Esophagus squamous epithelium (tissue), 5 donors: ENCODE data around the gene IMMP2L. TPM values are rescaled to one million over a fixed set of nuclear protein-coding genes. Genes with fewer than 3 reads are reported as not detected.

Source experiments
- DNase-seq: peaks from one replicate; lab custom pipeline; 2025; lab: John Stamatoyannopoulos, UW
- H3K27ac ChIP-seq, 4 donors: fragments of 200-600 bp; sonication (generic); one replicate each; pipeline ENCODE4 v1.5.1; 2016 to 2019; ENCODE audit warnings: mild to moderate bottlenecking in 1 of 4
- H3K27me3 ChIP-seq, 4 donors: fragments of 200-600 bp; sonication (generic); 1 replicate in 3 of 4; 2 replicates in 1 of 4; pipeline versions ENCODE4 v1.5.1 to v1.6.0; 2017 to 2021; ENCODE audit warnings: antibody characterized with exemption in 1 of 4
- H3K36me3 ChIP-seq, 3 donors: fragments of 200-600 bp; sonication (generic); one replicate each; pipeline ENCODE4 v1.5.1; 2016 to 2019
- H3K4me1 ChIP-seq, 3 donors: fragments of 200-600 bp; sonication (generic); one replicate each; pipeline ENCODE4 v1.5.1; 2017 to 2019
- H3K4me3 ChIP-seq, 4 donors: fragments of 200-600 bp; sonication (generic); 1 replicate in 3 of 4; 2 replicates in 1 of 4; pipeline ENCODE4 v1.5.1; 2016 to 2019; ENCODE audit warnings: mild to moderate bottlenecking in 2 of 4, moderate library complexity in 1 of 4
- H3K9me3 ChIP-seq, 3 donors: fragments of 200-600 bp; sonication (generic); one replicate each; pipeline ENCODE4 v1.5.1; 2016 to 2019
- CTCF ChIP-seq, 6 experiments: fragments of 450-650 bp in 4 of 6; fragments of 200-600 bp in 2 of 6; sonication (generic) in 2 of 6; IDR thresholded peaks; one replicate each; pipeline ENCODE4 v1.5.1; 2016 to 2019; ENCODE audit warnings: antibody characterized with exemption in 6 of 6, mild to moderate bottlenecking in 4 of 6, moderate library complexity in 4 of 6
- POLR2A ChIP-seq, 4 donors: fragments of 450-650 bp; IDR thresholded peaks; one replicate each; pipeline ENCODE4 v1.6.1; 2017; ENCODE audit warnings: antibody characterized with exemption in 4 of 4, mild to moderate bottlenecking in 4 of 4, moderate library complexity in 3 of 4
- WGBS, 2 donors: methylation state at CpG; one replicate each; pipeline ENCODE4 v1.1.5; 2018; 5-methylcytosine and 5-hydroxymethylcytosine counted together
- intact Hi-C: fragments of 100-400 bp; cut with DNase I; formaldehyde crosslinking; loops from one replicate; pipeline ENCODE4 v1.15.0; 2022
- total RNA-seq, 4 donors: library from RNA; depleted of rRNA; stranded (reverse); fragments of >200 nt; gene quantifications; one replicate each; pipeline ENCODE4 v1.1.0, GENCODE V29; 2016
- donor health status: DM: yes; HTN: yes; CAD: no.

The IMMP2L gene
- total RNA-seq, 4 donors from 2014 or later = 1.6 to 21.7 (median 5.4) TPM

GRCh38 chr7:111264981-111265380 lies 297.3 kb downstream of the IMMP2L start:
- H3K4me1 ChIP-seq = no peaks in the 10 kb centered on the region
- H3K4me3 ChIP-seq = no peak overlapping the region
- no peaks in the 10 kb centered on the region for H3K36me3 ChIP-seq
- H3K27me3 ChIP-seq = no peaks in the 10 kb centered on the region
- 83 to 93% methylated on average over 1 of the region's 1 CpG for WGBS, 2 donors
- no peak overlapping the region for H3K27ac ChIP-seq
- no peak for TF ChIP-seq POLR2A (IDR thresholded peaks at IDR 0.05)
- TF ChIP-seq CTCF (IDR thresholded peaks at IDR 0.05) = no peak
- H3K9me3 ChIP-seq = no peaks in the 10 kb centered on the region
- intact Hi-C loops = no loop called here
- DNase-seq = no peak

DNA sequence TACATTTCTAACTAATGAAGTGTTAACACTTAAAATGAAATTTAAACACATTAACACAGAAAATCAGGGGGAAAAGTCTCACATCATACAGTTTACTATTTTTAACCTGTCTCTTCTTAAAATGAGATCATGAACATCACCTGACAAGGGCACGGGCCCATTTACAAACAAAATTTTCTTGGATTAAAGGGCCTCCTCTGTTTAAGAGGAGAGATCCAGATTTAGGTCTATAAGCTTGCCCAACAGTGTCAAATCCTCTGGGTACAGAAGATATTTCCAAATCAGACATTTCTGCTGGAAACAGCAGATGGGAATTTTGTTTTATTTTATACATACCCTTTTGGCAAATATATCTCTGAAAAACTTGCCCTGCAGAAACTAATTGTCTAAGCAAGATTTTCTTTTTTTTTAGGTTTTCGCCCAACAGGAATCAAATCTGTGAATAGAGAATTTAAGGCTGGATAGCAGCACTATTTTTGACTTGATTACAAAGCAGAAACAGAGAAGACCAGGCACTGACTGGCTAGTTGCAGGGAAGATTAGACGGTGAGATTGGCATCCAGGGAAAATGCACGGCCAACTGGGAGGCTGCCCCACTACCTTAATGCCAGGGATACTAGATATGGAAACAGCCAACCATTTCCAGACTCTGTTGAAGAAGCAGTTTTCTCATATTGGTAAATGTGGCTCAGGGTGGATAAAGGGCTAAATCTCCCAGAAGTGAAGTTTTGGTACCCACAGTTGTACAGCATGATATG lies 298.0 kb downstream of the IMMP2L start:
- Histone ChIP-seq H3K4me1 (no peaks in the 10 kb centered on the region), H3K27ac (no peak overlapping the region), H3K9me3 (no peaks in the 10 kb centered on the region), H3K36me3 (no peaks in the 10 kb centered on the region), H3K4me3 (no peak overlapping the region), H3K27me3 (no peaks in the 10 kb centered on the region)
- intact Hi-C loops = no loop called here
- WGBS, 2 donors = 73 to 79% methylated on average over 4 of the region's 4 CpGs
- TF ChIP-seq POLR2A (IDR thresholded peaks at IDR 0.05) (no peak), CTCF (IDR thresholded peaks at IDR 0.05) (no peak)
- DNase-seq = no peak

DNA sequence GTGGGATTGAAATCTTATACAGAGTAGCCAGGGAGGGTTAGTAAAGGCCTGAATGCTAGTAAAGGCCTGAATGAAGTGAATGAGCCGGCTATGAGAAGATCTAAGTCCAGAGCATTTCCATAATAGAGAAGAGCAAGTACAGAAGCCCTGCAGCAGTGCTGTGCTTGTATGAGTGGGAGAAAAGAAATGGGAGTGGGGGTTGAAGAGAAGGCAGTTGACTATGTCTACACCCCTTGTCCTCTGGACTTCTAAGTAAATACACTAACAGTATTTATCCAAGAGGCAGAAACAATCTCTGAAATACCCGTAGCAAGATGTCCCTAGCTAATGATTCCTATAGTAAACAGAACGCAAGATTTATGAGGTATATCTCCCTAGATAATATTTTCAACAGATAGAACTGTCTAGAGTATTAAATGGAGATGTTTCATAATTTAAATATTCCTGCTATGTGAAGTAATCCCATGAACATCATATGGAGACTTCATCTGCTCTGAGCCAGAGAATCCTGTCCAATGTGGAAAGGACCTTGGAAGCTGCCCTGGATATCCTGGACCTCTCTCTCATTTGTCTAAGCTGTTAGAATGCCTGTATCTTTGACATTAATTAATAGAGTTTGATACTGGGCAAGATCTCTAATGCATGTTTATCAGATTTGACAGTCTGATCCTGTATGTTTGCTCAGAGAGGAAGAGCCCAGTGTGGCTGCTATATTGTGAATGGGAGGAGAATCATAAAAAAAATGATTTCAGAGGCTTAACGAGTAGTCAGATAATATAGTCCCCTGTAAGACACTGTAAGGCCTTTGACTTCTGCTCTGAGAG lies 299.8 kb downstream of the IMMP2L start:
- DNase-seq = no peak
- Histone ChIP-seq H3K36me3 (no peaks in the 10 kb centered on the region), H3K9me3 (no peaks in the 10 kb centered on the region), H3K27me3 (no peaks in the 10 kb centered on the region), H3K4me3 (no peak overlapping the region), H3K27ac (no peak overlapping the region), H3K4me1 (no peaks in the 10 kb centered on the region)
- intact Hi-C loops = no loop called here
- WGBS, 2 donors = 88 to 92% methylated on average over 4 of the region's 4 CpGs
- TF ChIP-seq POLR2A (IDR thresholded peaks at IDR 0.05) = no peak
- no peak for TF ChIP-seq CTCF (IDR thresholded peaks at IDR 0.05)

GRCh38 chr7:111261496-111261895 lies 300.8 kb downstream of the IMMP2L start:
- H3K27ac ChIP-seq = no peak overlapping the region
- intact Hi-C loops = no loop called here
- H3K27me3 ChIP-seq = no peaks in the 10 kb centered on the region
- H3K9me3 ChIP-seq = no peaks in the 10 kb centered on the region
- no peaks in the 10 kb centered on the region for H3K36me3 ChIP-seq
- TF ChIP-seq POLR2A (IDR thresholded peaks at IDR 0.05) (no peak), CTCF (IDR thresholded peaks at IDR 0.05) (no peak)
- H3K4me3 ChIP-seq = no peak overlapping the region
- 80 to 82% methylated on average over 3 of the region's 3 CpGs for WGBS, 2 donors
- no peak for DNase-seq
- H3K4me1 ChIP-seq = no peaks in the 10 kb centered on the region

DNA sequence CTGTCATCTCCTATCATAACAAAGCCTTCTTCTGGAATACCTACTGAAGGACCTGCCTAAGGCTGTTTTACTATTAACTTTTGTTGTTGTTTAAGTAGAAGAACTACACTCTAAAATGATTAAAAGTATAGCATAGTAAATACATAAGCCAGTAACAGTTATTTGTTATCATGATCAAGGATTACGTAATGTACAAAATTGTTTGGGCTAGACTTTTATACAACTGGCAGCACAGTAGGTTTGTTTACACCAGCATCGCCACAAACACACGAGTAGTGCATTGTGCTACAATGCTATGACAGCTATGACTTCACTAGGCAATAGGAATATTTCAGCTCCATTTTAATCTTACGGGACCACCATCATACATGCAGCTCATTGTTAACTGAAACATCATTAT lies 302.3 kb downstream of the IMMP2L start:
- no peak overlapping the region for H3K4me3 ChIP-seq
- DNase-seq = no peak
- WGBS, 2 donors = 89 to 91% methylated on average over 4 of the region's 4 CpGs
- no peaks in the 10 kb centered on the region for H3K36me3 ChIP-seq
- TF ChIP-seq CTCF (IDR thresholded peaks at IDR 0.05) (no peak), POLR2A (IDR thresholded peaks at IDR 0.05) (no peak)
- no peaks in the 10 kb centered on the region for H3K27me3 ChIP-seq
- no peak overlapping the region for H3K27ac ChIP-seq
- H3K9me3 ChIP-seq = no peaks in the 10 kb centered on the region
- no peaks in the 10 kb centered on the region for H3K4me1 ChIP-seq
- intact Hi-C loops = no loop called here
